Activated naive CD4-positive, alpha-beta T cell treated with anti-CD3 and anti-CD28 coated beads, Interleukin-2, amount 50 U/mL, for 24 hours (primary cell): ENCODE results near the gene WDR55.
"Not testable (repeated sequence)": the region's sequence is repeated elsewhere in the genome, so short reads cannot be mapped to it uniquely, and the experiment has no call there.

Experiments used
- H3K27ac Mint-ChIP-seq: one replicate; pipeline ENCODE4 v1.8.0; 2021; ENCODE audit warnings: mild to moderate bottlenecking, mixed read lengths
- H3K27me3 Mint-ChIP-seq: one replicate; pipeline ENCODE4 v1.8.0; 2021; ENCODE audit warnings: mixed read lengths
- H3K36me3 Mint-ChIP-seq: one replicate; pipeline ENCODE4 v1.8.0; 2021; ENCODE audit warnings: mixed read lengths
- H3K4me1 Mint-ChIP-seq: one replicate; pipeline ENCODE4 v1.8.0; 2021; ENCODE audit warnings: mixed read lengths
- H3K4me3 Mint-ChIP-seq: one replicate; pipeline ENCODE4 v1.8.0; 2021; ENCODE audit warnings: mild to moderate bottlenecking, mixed read lengths
- H3K9me3 Mint-ChIP-seq: one replicate; pipeline ENCODE4 v1.8.0; 2021; ENCODE audit warnings: mixed read lengths

Gene WDR55

DNA sequence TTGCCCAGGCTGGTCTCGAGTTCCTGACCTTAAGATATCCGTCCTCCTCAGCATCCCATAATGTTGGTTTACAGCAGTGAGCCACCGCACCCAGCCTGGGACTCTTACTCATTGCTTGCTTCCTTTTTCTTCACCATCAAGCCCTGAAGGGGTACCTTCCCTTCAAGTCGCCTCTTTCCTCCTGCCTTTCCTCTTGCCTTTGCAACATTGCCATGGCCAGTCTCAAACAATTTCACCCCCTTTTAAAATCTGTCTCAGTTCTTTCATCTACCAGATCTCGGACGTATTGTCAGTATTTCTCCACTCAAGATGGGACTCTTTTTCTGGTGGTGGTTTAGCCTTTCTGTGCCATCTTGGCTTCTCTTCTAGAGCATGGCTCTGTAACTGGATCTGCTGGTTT, 56.0 kb downstream of the WDR55 start:
- H3K9me3 Mint-ChIP-seq, H3K4me3 Mint-ChIP-seq, H3K27ac Mint-ChIP-seq, H3K36me3 Mint-ChIP-seq, H3K27me3 Mint-ChIP-seq, H3K4me1 Mint-ChIP-seq: not testable (repeated sequence)

DNA sequence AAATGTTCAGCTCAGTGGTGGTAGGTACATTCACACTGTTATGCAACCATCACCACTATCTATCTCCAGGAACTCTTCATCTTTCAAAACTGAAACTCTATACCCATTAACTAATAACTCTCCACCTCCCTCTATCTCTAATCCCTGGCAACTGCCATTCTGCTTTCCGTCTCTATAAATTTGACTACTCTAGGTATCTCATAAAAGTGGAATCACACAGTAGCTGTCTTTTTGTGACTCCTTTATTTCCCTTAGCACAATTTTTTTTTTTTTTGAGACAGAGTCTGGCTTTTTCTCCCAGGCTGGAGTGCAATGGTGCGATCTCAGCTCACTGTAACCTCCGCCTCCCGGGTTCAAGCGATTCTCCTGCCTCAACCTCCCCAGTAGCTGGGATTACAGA, 56.7 kb downstream of the WDR55 start:
- H3K36me3 Mint-ChIP-seq, H3K4me3 Mint-ChIP-seq, H3K4me1 Mint-ChIP-seq, H3K27ac Mint-ChIP-seq, H3K27me3 Mint-ChIP-seq, H3K9me3 Mint-ChIP-seq: not testable (repeated sequence)
